ENCODE measurements around the gene TTC16.

- TF ChIP-seq CTCF (IDR thresholded peaks at IDR 0.05): no peak
- no peak for TF ChIP-seq POLR2AphosphoS5 (IDR thresholded peaks at IDR 0.05)
- no peak for TF ChIP-seq POLR2A (IDR thresholded peaks at IDR 0.05; ENCODE audit: low read depth)
Observed at GRCh38 chr9:127758843-127759242, 43.0 kb downstream of the TTC16 start.
